GM08714 (cell line): ENCODE measurements around the gene IGSF21.

Source experiments
- H3K4me3 ChIP-seq: fragments of 200-500 bp; sonication (Bioruptor generic); 2 replicates; pipeline ENCODE4 v1.5.1; 2014; ENCODE audit warnings: mild to moderate bottlenecking, low read length, inconsistent platforms
- ZNF274 ChIP-seq: IDR thresholded peaks from 2 replicates; pipeline ENCODE4 v1.6.1; 2012; ENCODE audit warnings: mild to moderate bottlenecking, low read depth, low read length

IGSF21 gene

DNA sequence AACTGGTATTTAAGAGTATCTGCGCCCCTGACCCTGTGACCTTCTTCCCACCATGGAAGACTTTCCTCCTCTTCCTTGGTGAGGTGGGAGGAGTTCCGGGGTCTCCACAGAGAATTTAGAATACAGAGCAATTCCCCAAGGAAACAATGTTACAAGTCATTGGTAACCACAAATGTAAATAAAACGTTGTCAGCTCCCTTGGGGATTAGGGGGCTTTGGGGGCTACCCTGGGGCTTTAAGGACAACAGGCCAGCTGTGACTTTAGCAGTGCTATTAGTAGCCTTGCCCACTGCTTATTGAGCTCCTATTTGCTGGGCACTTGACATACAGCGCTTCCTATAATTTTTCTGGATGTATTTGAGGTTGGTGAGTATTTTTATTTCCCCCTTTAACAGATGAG lies 69.0 kb downstream of the IGSF21 start:
- no peak for TF ChIP-seq ZNF274
- H3K4me3 ChIP-seq, result no peak overlapping the region

DNA sequence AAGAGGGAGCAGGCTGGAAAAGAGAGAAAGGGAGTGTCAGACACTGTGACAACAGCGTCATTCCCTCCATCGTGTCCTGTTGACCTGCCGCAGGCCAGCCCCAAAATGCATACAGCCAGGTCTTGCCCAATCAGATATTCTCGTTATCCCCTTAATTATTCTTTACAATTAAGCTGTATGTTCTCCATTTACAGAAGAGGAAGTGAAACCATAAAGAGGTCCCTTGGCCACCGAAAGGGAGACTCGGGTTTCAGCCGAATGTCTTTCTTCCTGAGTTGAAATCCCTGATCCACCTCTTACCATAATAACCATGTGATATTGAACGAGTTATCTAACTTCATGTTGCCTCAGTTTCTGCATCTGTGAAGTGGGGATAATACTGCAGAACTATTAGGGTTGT lies 70.5 kb downstream of the IGSF21 start:
- no peak overlapping the region for H3K4me3 ChIP-seq
- TF ChIP-seq ZNF274, result no peak

DNA sequence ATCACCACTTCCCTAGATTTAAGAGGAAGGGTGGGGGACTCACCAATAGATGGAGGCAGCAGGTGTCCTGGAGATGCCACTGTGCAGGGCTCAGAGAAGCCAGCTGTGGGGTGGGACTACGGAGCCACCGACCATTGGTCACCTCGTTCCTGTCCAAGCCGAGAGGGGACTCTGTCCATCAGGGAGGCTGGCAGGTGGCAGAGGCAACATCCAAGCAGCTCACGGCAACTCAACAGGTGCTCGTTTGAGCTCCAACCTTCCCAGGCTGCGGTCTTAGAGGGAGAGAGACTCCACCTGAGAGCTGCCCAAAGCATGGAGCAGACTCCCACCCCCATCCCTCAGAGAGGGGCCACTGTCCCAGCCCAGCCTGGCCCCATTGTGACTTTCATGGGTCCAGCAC lies 71.4 kb downstream of the IGSF21 start:
- H3K4me3 ChIP-seq, result no peak overlapping the region
- no peak for TF ChIP-seq ZNF274

DNA sequence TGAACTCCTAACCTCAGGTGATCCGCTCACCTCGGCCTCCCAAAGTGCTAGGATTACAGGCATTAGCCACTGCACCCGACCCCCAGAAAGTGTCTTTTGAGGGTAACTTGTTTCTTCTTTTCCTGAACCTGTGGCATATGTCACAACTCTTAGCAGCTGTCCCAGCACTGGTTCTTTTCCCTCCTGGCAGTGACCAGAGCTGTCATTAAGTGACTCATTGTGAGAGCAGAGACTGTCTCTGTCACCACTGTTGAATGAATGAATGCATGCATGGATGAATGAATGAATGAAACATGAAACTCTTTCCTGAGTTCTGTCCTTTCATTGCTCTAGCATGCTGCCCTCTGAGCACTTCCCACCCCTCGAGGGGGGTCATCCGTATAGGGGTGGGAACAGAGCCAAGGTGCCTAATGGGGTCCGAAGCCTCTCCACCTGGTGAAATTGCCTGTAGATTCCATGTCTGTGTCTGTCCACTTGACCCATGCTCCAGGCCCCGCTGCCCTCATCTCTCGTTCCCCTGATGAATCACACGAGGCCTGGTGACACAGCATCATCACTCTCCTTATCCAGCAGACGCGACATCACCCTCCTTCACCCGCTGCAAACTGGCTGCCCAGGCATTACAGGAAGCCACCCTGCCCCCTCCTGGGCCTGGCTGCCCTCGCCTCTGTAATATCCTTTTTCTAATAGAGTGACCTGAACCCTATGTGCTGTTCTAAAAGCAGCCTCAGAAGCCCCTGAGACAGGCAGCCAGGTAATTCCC lies 75.0 kb downstream of the IGSF21 start:
- TF ChIP-seq ZNF274, result no peak
- H3K4me3 ChIP-seq, result no peak overlapping the region

DNA sequence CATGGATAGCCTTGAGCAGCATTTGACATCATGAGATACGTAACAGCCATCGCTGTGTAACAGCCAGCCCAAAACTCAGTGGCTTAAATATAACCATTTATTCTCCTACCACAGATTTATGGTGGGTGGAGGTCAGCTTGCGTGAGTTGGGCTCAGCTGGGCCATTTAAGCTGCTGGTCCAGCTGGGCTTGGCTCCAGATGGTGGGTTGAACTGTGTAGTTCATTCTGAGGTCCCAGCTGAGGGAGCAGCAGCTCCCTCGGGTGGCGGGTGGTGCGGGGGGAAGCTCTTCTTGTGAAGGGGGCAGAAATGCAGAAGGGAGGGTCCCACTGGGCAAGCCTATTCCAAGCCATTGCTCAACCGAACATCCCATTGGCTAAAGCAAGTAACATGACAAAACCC lies 75.9 kb downstream of the IGSF21 start:
- no peak for TF ChIP-seq ZNF274
- H3K4me3 ChIP-seq, result no peak overlapping the region

DNA sequence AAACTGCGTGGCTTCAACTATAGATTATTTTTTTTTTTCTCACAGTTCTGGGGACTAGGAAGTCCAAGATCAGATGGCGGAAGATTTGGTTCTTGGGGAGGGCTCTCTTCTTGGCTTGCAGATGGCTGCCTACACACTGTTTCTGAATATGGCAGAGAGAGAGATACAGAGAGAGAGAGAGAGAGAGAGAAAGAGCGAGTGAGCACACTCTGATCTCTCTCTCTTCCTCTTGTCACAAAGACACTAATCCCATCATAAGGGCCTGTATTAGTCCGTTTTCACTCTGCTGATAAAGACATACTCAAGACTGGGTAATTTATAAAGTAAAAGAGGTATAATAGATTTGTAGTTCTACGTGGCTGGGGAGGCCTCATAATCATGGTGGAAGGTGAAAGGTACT lies 79.5 kb downstream of the IGSF21 start:
- TF ChIP-seq ZNF274, result no peak
- H3K4me3 ChIP-seq, result no peak overlapping the region

DNA sequence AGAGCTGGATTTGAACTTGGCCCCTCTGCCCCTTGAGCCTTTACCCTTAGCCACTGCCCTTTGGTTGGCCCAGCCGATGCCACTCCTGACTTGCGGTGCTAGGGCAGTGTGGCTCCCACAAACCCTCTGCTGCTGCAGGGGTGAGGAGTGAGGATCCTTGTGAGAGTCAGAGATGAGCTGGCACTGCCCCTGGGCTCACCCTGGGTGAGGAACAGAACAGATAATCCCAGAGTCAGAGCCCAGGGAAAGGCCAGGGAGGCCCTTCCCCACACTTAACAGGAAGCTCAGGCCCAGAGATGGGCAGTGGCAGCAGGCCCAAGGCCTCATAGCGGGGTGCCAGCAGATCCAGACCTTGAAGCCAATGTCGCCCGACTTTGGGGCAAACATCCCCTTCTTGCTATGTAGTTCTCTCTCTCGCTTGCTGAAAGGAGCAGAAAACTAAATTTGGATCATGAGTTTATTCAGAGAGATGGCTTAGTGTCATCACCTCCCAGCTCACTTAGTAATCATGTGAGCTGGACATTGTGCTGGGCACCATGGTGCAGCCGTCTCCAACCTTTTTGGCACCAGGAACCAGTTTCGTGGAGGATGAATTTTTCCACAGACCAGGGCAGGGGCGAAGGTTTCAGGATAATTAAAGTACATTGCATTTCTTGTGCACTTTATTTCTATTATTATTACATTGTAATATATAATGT lies 81.4 kb downstream of the IGSF21 start:
- TF ChIP-seq ZNF274, result no peak
- H3K4me3 ChIP-seq, result no peak overlapping the region

DNA sequence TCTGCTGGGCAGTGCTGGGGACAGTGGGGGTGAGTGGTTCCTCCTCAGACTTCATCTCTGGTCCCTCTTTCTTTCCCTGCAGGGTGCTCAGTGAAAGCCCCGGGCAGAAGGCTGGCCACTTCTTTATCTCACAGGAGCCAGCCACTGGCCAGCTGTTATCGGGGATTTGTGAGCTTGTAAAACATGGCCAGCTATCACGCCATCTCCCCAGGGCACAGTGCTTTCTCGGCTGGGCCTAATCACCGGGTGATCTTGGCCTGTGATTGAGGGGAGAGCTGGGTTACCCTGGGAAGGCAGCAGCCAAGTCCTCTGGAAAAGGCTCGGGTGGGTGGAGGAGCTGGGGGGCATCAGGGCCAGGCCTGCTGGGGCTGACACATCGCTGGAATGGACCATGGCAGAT lies 83.0 kb downstream of the IGSF21 start:
- no peak overlapping the region for H3K4me3 ChIP-seq
- no peak for TF ChIP-seq ZNF274

DNA sequence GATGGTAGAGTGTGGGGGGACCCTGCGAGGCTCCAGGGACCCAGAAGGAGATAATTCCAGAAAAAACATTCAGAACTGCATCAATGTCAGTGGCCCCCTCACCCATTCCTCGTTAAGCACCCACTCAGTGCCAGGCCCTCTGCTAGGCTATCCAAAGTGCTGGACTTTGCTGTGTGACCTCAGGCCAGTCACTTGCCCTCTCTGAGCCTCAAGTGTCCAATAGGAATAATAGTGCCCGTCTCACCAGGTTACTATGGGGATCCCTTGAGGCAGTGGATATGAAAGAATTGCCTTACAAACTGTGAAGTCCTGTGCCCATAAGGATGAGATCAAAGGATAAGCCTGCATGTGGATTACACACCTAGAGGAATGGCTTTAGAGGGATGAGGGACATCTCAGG lies 83.4 kb downstream of the IGSF21 start:
- no peak overlapping the region for H3K4me3 ChIP-seq
- TF ChIP-seq ZNF274, result no peak

DNA sequence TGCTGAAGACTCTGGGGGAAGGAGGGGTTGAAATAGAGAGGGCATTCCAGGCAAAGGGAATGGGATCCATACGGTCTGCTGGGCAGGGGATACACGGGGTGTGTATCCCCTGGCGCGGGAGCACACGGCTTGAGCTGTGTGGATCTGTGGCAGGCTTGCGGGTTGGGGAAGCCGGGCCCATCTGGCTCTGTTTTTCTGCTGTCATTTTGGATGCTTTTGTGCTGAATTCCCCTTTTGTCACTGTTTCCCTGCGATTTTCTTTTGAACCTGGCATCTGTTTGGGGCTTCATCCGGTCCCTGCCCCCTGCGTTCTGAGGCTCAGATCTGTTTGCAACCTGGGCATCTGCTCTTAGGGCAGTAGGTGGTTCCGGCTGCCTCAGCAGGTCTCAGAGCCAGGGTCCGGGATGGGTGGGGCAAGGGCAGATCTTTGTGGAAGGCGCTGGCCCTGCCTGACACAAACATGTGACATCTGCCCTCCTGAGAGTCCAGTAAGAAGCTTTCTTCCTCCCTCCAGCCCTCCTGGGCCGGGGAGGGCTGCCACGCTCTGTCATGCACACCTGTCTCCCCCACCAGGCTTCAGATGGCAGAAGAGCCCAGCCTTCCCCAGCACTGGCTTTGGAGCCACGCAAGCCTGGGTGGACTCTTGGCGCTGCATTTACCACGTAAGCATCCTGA lies 84.0 kb downstream of the IGSF21 start:
- TF ChIP-seq ZNF274, result no peak
- H3K4me3 ChIP-seq, result no peak overlapping the region

DNA sequence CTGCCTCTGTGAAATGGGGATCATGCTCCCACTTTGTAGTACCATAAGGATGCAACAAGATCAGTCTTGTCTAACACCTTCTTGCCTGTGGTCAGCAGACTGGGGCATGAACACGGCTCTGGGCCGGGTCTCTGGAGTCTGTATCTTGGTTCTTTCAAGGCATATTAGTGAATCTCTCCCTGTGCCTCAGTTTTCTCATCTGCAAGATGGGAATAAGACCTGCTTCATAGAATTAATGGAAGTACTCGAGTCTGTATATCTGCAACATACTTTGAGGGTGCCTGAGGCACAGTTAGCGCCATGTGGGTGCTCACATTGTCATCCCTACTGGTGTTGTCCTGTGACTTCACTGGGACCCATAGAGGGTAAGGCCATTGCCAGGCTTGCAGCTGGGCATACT lies 84.6 kb downstream of the IGSF21 start:
- no peak overlapping the region for H3K4me3 ChIP-seq
- TF ChIP-seq ZNF274, result no peak

DNA sequence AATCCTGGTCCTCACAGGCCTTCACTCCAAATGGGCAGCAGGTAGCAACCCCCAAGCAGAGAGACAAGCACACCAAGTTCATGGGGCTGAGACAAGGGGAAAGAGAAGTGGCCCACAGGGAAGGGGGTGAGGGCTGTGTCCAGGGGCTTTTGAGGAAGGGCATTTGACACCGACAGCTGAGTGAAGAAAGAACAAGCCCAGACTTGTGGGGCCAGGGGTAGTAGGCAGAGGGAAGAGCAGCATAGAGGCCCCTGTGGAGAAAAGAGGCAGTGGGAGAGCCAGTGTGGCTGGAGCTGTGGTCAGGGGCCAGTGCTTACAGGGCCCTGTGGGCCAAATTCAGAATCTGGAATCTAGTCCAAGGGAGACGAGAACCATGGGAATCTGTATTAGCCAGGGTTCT lies 85.4 kb downstream of the IGSF21 start:
- no peak overlapping the region for H3K4me3 ChIP-seq
- TF ChIP-seq ZNF274, result no peak

DNA sequence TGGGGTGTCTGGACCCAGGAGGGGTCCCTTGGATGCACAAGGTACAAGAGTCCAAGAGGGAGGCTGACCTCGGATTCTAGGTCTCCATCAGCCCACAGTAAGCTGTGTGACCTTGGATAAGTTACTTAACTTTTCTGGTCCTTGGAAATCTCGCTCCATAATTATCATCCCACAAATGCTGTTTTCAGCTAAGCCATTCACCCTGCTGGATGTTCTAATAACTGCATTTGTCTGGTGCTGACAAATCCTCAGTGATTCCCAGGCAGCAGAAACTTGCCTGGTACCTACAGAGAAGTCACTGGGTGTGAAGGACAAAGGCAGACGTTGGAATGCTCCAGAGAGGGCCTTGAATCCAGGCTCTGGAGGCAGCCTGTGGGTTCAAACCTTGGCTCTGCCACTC lies 89.7 kb downstream of the IGSF21 start:
- TF ChIP-seq ZNF274, result no peak
- no peak overlapping the region for H3K4me3 ChIP-seq

DNA sequence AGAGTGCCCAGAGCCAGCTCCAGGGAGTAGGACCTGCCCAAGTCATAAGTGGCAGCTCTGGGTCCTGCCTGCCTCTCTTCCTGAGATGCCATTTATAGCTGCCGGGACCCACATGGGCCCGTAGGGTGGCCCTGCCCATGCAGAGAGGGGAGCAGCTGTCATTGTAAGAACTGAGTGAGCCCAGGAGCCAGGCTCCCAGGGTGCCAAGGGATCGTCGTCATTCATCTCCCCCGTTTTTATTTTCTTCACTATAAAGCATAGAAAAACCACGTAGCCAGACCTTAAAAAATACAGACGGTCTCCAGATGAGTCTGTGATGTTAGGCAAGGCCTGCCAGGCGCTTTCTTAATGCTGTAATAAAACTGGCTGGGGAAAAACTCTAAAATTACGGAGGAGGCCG lies 90.7 kb downstream of the IGSF21 start:
- H3K4me3 ChIP-seq, result no peak overlapping the region
- no peak for TF ChIP-seq ZNF274

DNA sequence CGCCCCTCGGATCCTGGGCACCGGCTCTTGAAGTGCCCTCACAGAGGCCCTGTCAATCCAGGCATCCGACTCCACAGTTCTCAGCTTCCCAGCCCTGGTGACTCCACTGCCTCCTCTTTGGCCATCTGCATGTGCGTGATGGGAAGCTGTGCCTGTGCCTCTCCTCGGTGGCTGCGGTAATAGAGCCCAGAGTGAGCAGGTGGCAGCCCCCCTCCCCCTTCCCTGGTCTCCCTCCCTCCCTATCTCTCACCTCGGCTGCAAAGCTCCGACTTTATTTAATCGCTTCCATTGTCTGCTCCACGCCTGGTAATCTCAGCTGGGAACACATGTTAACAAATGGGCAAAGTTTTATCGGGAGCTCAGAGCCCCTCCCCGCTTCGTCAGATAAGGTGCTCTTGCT lies 91.9 kb downstream of the IGSF21 start:
- H3K4me3 ChIP-seq, result no peak overlapping the region
- TF ChIP-seq ZNF274, result no peak
